Natural killer cell (primary cell): ENCODE data around the gene SKAP1. TPM values are rescaled to one million over a fixed set of nuclear protein-coding genes. Genes with fewer than 3 reads are reported as not detected.

Experiments
- ATAC-seq, 3 donors: fragments of 150-1000 bp in 2 of 3; fragments of 200-7000 bp in 1 of 3; cut with Tn5 transposase; 1 replicate in 1 of 3; 2 replicates in 2 of 3; pipeline ENCODE4 v1.10.0; 2021; ENCODE audit warnings: mild to moderate bottlenecking in 2 of 3, moderate library complexity in 2 of 3
- DNase-seq, 2 donors: peaks; one replicate each; pipeline versions ENCODE4 v3.0.0 to v3.0.0-alpha.2; 2013 to 2021; ENCODE audit warnings: mixed read lengths in 1 of 2
- H3K27ac ChIP-seq: one replicate; pipeline ENCODE4 v1.5.1; 2013; ENCODE audit warnings: mild to moderate bottlenecking, low read length
- H3K27me3 ChIP-seq: one replicate; pipeline ENCODE4 v1.6.1; 2013; ENCODE audit warnings: low read length; ENCODE audit not compliant: control insufficient read depth, insufficient read depth
- H3K36me3 ChIP-seq: one replicate; pipeline ENCODE4 v1.6.1; 2013; ENCODE audit warnings: low read length; ENCODE audit not compliant: control insufficient read depth, insufficient read depth
- H3K4me1 ChIP-seq: one replicate; pipeline ENCODE4 v1.6.1; 2013; ENCODE audit warnings: low read length; ENCODE audit not compliant: control insufficient read depth, insufficient read depth
- H3K4me3 ChIP-seq: one replicate; pipeline ENCODE4 v1.5.1; 2013; ENCODE audit warnings: low read length
- H3K9me3 ChIP-seq: one replicate; pipeline ENCODE4 v1.6.1; 2013; ENCODE audit warnings: low read length; ENCODE audit not compliant: control insufficient read depth, insufficient read depth
- H3K27ac Mint-ChIP-seq, 2 donors: one replicate each; pipeline ENCODE4 v1.8.0; 2022; ENCODE audit warnings: mild to moderate bottlenecking in 2 of 2, mixed read lengths in 2 of 2, moderate library complexity in 1 of 2
- H3K27me3 Mint-ChIP-seq, 2 donors: one replicate each; pipeline ENCODE4 v1.8.0; 2022; ENCODE audit warnings: low read depth in 2 of 2, mixed read lengths in 2 of 2
- H3K36me3 Mint-ChIP-seq: one replicate; pipeline ENCODE4 v1.8.0; 2022; ENCODE audit warnings: mixed read lengths
- H3K4me1 Mint-ChIP-seq, 2 donors: one replicate each; pipeline ENCODE4 v1.8.0; 2022; ENCODE audit warnings: mixed read lengths in 2 of 2
- H3K4me3 Mint-ChIP-seq: one replicate; pipeline ENCODE4 v1.8.0; 2022; ENCODE audit warnings: mild to moderate bottlenecking, moderate library complexity, mixed read lengths
- H3K9me3 Mint-ChIP-seq, 2 donors: one replicate each; pipeline ENCODE4 v1.8.0; 2022; ENCODE audit warnings: mixed read lengths in 2 of 2
- CTCF ChIP-seq: fragments of 200-600 bp; IDR thresholded peaks from one replicate; pipeline ENCODE4 v1.8.0; 2022; ENCODE audit warnings: antibody characterized with exemption
- WGBS: methylation state at CpG from one replicate; pipeline ENCODE4 v1.1.7; 2013; ENCODE audit warnings: missing lambda C conversion rate; ENCODE audit not compliant: insufficient coverage; 5-methylcytosine and 5-hydroxymethylcytosine counted together
- intact Hi-C: fragments of 100-400 bp; cut with micrococcal nuclease; formaldehyde crosslinking; loops from one replicate; pipeline ENCODE4 v1.14.2; 2022
- total RNA-seq, 4 donors: library from RNA; stranded (reverse); fragments of 120-200 nt in 1 of 4; gene quantifications; one replicate each; pipeline versions ENCODE4 v1.2.3 to v1.2.4, GENCODE V29; 2013 to 2022

SKAP1 gene
- total RNA-seq, 3 donors from 2014 or later (not counting 1 experiment from before 2014, with no cell fraction given) = 168 to 227 (median 190) TPM

- H3K4me1 Mint-ChIP-seq = peaks cover 55 to 58% of the 10 kb centered on the region in 2 donors
- no peak for DNase-seq
- H3K4me3 Mint-ChIP-seq = no peak overlapping the region
- TF ChIP-seq CTCF = no peak
- no peaks in the 10 kb centered on the region for H3K27me3 ChIP-seq
- peaks cover 17% of the 10 kb centered on the region for H3K36me3 ChIP-seq
- H3K27me3 Mint-ChIP-seq = no peaks in the 10 kb centered on the region
- peak overlapping the region; percentile 47 to 65 for H3K27ac Mint-ChIP-seq
- WGBS = 82% methylated on average over 1 of the region's 1 CpG
- H3K9me3 Mint-ChIP-seq = no peaks in the 10 kb centered on the region
- intact Hi-C loops = no loop called here
- H3K4me3 ChIP-seq = no peak overlapping the region
- H3K9me3 ChIP-seq = no peaks in the 10 kb centered on the region
- peak in 1 of 3 donors; percentile 41 for ATAC-seq
- no peak overlapping the region for H3K27ac ChIP-seq
- no peaks in the 10 kb centered on the region for H3K4me1 ChIP-seq
- H3K36me3 Mint-ChIP-seq = peaks cover 7% of the 10 kb centered on the region
Measured at GRCh38 chr17:48215583-48216139, 214.4 kb downstream of the SKAP1 start.

- H3K27ac ChIP-seq = no peak overlapping the region
- no peaks in the 10 kb centered on the region for H3K9me3 Mint-ChIP-seq
- ATAC-seq (no peak), DNase-seq (no peak)
- intact Hi-C loops = no loop called here
- H3K4me1 Mint-ChIP-seq = peaks cover 53 to 68% of the 10 kb centered on the region in 2 donors
- H3K9me3 ChIP-seq = no peaks in the 10 kb centered on the region
- 83% methylated on average over 1 of the region's 2 CpGs for WGBS
- H3K4me1 ChIP-seq = no peaks in the 10 kb centered on the region
- H3K4me3 Mint-ChIP-seq = no peak overlapping the region
- H3K27me3 ChIP-seq = no peaks in the 10 kb centered on the region
- no peaks in the 10 kb centered on the region for H3K27me3 Mint-ChIP-seq
- H3K4me3 ChIP-seq = no peak overlapping the region
- peaks cover 7% of the 10 kb centered on the region for H3K36me3 Mint-ChIP-seq
- no peak for TF ChIP-seq CTCF
- H3K27ac Mint-ChIP-seq = peak overlapping the region; percentile 57 to 71
- peaks cover 17% of the 10 kb centered on the region for H3K36me3 ChIP-seq
Measured at GRCh38 chr17:48213797-48214196, 216.2 kb downstream of the SKAP1 start.

- no peaks in the 10 kb centered on the region for H3K9me3 Mint-ChIP-seq
- Histone ChIP-seq H3K4me1 (no peaks in the 10 kb centered on the region), H3K27me3 (no peaks in the 10 kb centered on the region), H3K27ac (no peak overlapping the region), H3K9me3 (no peaks in the 10 kb centered on the region), H3K4me3 (no peak overlapping the region), H3K36me3 (peaks cover 16% of the 10 kb centered on the region)
- intact Hi-C loops = no loop called here
- H3K4me3 Mint-ChIP-seq = no peak overlapping the region
- H3K27ac Mint-ChIP-seq = peak overlapping the region; percentile 68 to 76
- H3K27me3 Mint-ChIP-seq = no peaks in the 10 kb centered on the region
- peaks cover under 1% of the 10 kb centered on the region for H3K36me3 Mint-ChIP-seq
- 78% methylated on average over 4 of the region's 4 CpGs for whole genome bisulfite sequencing
- no peak for DNase-seq
- no peak for TF ChIP-seq CTCF
- peaks cover 36 to 64% of the 10 kb centered on the region in 2 donors for H3K4me1 Mint-ChIP-seq
- ATAC-seq = no peak
Measured at GRCh38 chr17:48211787-48212186, 218.2 kb downstream of the SKAP1 start.

- DNase-seq (no peak), ATAC-seq (no peak)
- no peaks in the 10 kb centered on the region for H3K4me1 ChIP-seq
- peaks cover 15% of the 10 kb centered on the region for H3K36me3 ChIP-seq
- H3K27me3 Mint-ChIP-seq = no peaks in the 10 kb centered on the region
- no peaks in the 10 kb centered on the region for H3K9me3 ChIP-seq
- no peak overlapping the region for H3K27ac ChIP-seq
- no peak overlapping the region for H3K4me3 ChIP-seq
- TF ChIP-seq CTCF = no peak
- H3K27me3 ChIP-seq = no peaks in the 10 kb centered on the region
- no peak overlapping the region for H3K27ac Mint-ChIP-seq
- intact Hi-C loops = no loop called here
- H3K9me3 Mint-ChIP-seq = no peaks in the 10 kb centered on the region
- H3K36me3 Mint-ChIP-seq = no peaks in the 10 kb centered on the region
- H3K4me1 Mint-ChIP-seq = peaks cover 33 to 63% of the 10 kb centered on the region in 2 donors
- no peak overlapping the region for H3K4me3 Mint-ChIP-seq
Measured at GRCh38 chr17:48211011-48211410, 219.0 kb downstream of the SKAP1 start.
